GM21515 (cell line): ENCODE measurements around the gene INPP4B.

ENCODE experiments used
- ATAC-seq: cut with Tn5 transposase; IDR thresholded peaks from one replicate; pipeline ENCODE4 v1.9.1; 2021; ENCODE audit not compliant: unreplicated experiment

Gene INPP4B

GRCh38 chr4:142846108-142846728, at the start of gene INPP4B:
TSS of gene INPP4B (minus strand) at chr4:142846301.
- ATAC-seq: no peak

DNA sequence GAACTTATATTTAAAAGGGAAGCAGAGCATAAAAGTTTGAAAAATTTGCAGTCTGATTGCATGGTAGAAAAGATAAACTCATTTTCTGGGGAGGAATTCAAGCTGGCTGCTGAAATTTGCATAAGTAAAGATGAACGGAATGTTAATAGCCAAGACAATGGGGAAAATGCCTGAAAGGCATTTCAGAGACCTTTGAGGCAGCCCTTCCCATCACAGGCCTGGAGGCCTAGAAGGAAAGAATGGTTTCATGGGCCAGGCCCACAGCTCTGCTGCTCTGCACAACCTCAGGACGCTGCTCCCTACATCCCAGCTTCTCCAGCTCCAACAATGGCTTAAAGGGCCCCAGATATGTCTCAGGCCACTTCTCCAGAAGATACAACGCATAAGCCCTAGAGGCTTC, 46.9 kb upstream of the INPP4B start:
- no peak for ATAC-seq

DNA sequence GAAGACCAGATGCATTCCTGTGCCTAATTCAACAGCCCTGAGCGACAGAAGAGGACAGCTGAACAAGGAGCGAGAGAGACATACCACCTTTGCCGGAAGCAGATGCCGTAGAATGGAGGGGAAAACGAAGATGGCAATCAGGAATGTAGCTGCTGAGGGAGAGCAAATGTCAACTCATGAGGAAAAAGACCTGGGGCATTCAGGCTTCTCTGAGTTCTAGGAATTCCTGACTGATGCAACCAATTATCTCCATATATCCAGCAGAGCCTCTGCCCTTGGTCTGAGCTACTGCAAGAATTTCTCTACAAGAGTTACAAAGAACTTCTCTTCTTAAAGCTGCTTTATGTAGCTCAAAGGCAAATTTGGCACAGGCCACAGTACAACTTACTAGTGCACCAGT, 40.5 kb upstream of the INPP4B start:
- ATAC-seq: no peak

GRCh38 chr4:142883040-142883832, 37.1 kb upstream of the INPP4B start:
- no peak for ATAC-seq

- ATAC-seq: no peak
Observed at GRCh38 chr4:142882159-142882558, 36.1 kb upstream of the INPP4B start.

DNA sequence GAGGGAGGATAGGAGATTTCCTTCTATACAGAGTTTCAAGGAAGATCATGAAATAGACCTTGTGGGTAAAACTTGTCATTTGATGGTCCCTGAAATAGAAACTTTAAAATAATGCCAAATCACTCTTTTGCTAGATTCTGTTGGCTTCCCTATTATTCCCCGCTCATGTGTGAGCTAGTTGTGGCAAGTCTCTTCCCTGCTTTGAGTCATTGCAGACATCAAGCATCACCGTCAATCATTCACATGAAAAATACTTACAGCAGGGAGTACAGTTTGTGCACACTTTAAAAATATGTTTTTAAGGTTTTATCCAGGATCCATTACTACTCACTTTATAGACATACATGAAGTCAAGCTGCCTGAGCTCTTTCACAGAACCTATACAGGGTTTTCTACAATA, 35.2 kb upstream of the INPP4B start:
- no peak for ATAC-seq

- ATAC-seq: no peak
Observed at GRCh38 chr4:142875117-142875516, 29.0 kb upstream of the INPP4B start.

DNA sequence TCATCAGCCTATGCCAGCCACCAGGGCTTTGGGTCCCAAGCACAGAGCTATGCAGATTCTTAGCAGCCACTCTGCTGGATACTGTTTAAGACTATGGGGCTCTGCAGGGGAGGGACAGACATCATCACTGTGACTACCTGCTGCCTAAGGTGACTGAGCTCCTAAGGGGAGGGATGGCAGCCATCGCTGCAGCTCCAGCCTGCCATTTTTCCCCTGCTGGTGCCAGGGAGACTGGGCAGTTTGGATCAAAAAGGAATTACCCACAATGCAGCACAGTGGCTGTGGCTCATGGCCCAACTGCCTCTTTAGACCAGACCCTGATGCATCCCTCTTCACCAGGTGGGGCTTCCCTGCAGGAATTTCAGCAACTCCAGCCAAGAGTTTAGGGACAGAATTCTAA, 28.6 kb upstream of the INPP4B start:
- ATAC-seq: no peak

DNA sequence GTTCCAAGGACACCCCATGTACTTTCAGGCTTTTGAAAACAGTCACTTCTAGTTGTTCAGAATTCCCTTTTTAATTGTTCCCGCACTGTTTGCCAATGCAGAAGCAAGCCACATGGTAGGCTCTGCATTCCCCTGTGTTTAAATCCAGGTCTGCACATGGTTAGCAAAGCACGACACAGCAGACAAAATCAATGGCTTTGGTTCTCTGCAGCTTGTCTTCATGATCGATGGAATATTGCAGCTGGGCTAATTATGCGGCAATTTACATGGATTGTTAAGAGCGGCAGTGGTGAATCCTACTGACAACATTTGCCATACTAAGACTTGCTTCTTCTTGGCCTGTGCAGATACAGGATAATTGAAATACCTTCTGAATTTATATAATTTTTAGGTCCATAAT, 20.6 kb upstream of the INPP4B start:
- no peak for ATAC-seq

- no peak for ATAC-seq
Observed at GRCh38 chr4:142861351-142861750, 15.2 kb upstream of the INPP4B start.

GRCh38 chr4:142858965-142859364, 12.9 kb upstream of the INPP4B start:
- ATAC-seq: no peak

DNA sequence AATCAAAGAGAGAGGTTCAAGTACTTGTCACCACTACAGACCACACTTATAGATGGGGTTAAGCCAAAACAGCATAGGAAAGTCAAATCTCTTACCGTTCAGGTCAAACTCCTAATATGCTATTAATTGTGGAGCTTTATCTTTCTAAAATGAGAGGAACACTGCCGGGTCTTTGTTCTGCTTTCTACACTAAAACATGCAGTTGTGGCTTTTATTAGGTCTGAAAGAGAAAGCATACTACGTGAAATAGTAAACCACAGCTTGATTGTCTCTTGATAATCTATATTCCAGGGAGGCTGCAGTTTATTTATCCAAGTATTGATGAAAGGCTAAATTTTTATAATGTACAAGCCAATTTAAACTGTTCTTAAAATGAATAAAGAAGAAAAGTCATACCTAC, 12.3 kb upstream of the INPP4B start:
- ATAC-seq: no peak

DNA sequence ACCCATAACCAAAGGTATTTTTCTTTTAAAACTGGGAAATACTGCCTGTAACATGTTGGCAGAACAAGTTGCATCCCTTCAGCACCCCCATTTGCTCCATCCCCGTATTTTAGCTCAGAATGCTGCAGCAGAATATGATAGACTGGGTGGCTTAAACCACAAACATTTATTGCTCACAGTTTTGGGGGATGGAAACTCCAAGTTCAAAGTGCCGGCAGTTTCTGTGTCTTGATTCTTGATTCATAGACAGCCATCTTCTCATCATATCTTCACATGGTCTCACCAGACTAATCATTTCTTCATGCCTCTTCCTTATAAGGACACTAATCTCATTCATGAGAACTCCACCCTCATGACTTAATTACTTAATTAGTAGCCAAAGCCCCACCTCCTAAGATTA, 10.5 kb upstream of the INPP4B start:
- ATAC-seq: no peak

DNA sequence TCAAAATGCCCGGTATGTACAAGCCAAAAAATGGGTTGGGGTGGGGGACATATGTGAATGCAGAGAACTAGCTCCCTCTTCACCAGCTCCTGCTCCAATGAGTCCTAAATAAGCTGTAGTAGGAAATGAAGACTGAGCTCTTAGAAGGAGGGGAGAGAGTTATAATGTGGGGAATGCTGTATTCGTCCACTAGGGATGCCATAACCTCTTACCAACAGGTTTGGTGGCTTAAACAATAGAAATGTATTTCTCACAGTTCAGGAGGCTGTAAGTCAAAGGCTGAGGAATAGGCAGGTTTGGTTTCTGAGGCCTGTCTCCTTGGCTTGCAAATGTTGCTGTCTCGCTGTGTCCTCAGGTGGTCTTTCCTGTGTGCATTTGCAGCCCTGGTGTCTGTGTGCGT, 4.4 kb upstream of the INPP4B start:
- no peak for ATAC-seq

GRCh38 chr4:142846729-142847596, 862 bp upstream of the INPP4B start:
- ATAC-seq: peak; percentile 52

- ATAC-seq: no peak
Observed at GRCh38 chr4:142845293-142846107, 601 bp downstream of the INPP4B start.

- no peak for ATAC-seq
Observed at GRCh38 chr4:142844782-142845181, 1.3 kb downstream of the INPP4B start.

- no peak for ATAC-seq
Observed at GRCh38 chr4:142840516-142841123, 5.5 kb downstream of the INPP4B start.

- no peak for ATAC-seq
Observed at GRCh38 chr4:142838778-142839177, 7.3 kb downstream of the INPP4B start.

GRCh38 chr4:142832022-142832421, 14.1 kb downstream of the INPP4B start:
- ATAC-seq: no peak
